HepG2 (cell line): ENCODE data around the gene MC1R. TPM values are rescaled to one million over a fixed set of nuclear protein-coding genes. Genes with fewer than 3 reads are reported as not detected.

ENCODE experiments used
- ARID2 ChIP-seq: sonication (generic); formaldehyde crosslinking; IDR thresholded peaks from 2 replicates; pipeline ENCODE4 v1.8.1; 2022; ENCODE audit warnings: mild to moderate bottlenecking, missing genetic modification reagents, borderline replicate concordance
- FOXA3 ChIP-seq: IDR thresholded peaks from 2 replicates; pipeline ENCODE4 v1.6.1; 2016; ENCODE audit warnings: missing genetic modification reagents, missing compliant biosample characterization
- FOXK2 ChIP-seq: fragments of 450-650 bp; IDR thresholded peaks from 2 replicates; pipeline ENCODE4 v1.6.1; 2016
- GTF2F1 ChIP-seq: fragments of 150-350 bp; IDR thresholded peaks from 2 replicates; pipeline ENCODE4 v1.6.1; 2014; ENCODE audit warnings: low read length
- HDAC1 ChIP-seq: sonication (generic); formaldehyde crosslinking; IDR thresholded peaks from 2 replicates; pipeline ENCODE4 v1.5.1; 2020; ENCODE audit warnings: mild to moderate bottlenecking, missing genetic modification reagents
- KLF15 ChIP-seq: sonication (generic); formaldehyde crosslinking; IDR thresholded peaks from 2 replicates; pipeline ENCODE4 v1.8.1; 2023; ENCODE audit warnings: borderline replicate concordance, mild to moderate bottlenecking, inconsistent platforms, missing genetic modification reagents, mixed read lengths
- MED8 ChIP-seq: sonication (generic); formaldehyde crosslinking; IDR thresholded peaks from 2 replicates; pipeline ENCODE4 v1.8.1; 2023; ENCODE audit warnings: mild to moderate bottlenecking, missing genetic modification reagents; ENCODE audit not compliant: insufficient replicate concordance
- PAWR ChIP-seq: sonication (generic); formaldehyde crosslinking; IDR thresholded peaks from 2 replicates; pipeline ENCODE4 v1.4.0; 2020; ENCODE audit warnings: missing genetic modification reagents, mild to moderate bottlenecking, borderline replicate concordance
- SYNCRIP ChIP-seq: fragments of 200-400 bp; formaldehyde crosslinking; IDR thresholded peaks from 2 replicates; pipeline ENCODE4 v1.6.1; 2018; ENCODE audit warnings: mild to moderate bottlenecking, low read depth, low read length; ENCODE audit not compliant: insufficient read depth
- ZNF180 ChIP-seq: sonication (generic); formaldehyde crosslinking; IDR thresholded peaks from 2 replicates; pipeline ENCODE4 v1.4.0; 2020; ENCODE audit warnings: low read depth, missing genetic modification reagents, borderline replicate concordance
- ZNF350 ChIP-seq: sonication (generic); formaldehyde crosslinking; IDR thresholded peaks from 2 replicates; pipeline ENCODE4 v1.4.0; 2020; ENCODE audit warnings: mild to moderate bottlenecking, low read depth, missing genetic modification reagents, borderline replicate concordance
- ZNF678 ChIP-seq: sonication (generic); formaldehyde crosslinking; IDR thresholded peaks from 2 replicates; pipeline ENCODE4 v1.4.0; 2020; ENCODE audit warnings: mild to moderate bottlenecking, missing genetic modification reagents
- ZNF775 ChIP-seq: sonication (generic); formaldehyde crosslinking; IDR thresholded peaks from 2 replicates; pipeline ENCODE4 v1.4.0; 2020; ENCODE audit warnings: missing genetic modification reagents, mild to moderate bottlenecking, moderate library complexity, borderline replicate concordance
- ZNF781 ChIP-seq: sonication (generic); formaldehyde crosslinking; IDR thresholded peaks from 2 replicates; pipeline ENCODE4 v1.5.1; 2020; ENCODE audit warnings: borderline replicate concordance, mild to moderate bottlenecking, missing genetic modification reagents; ENCODE audit errors: not compliant biosample characterization
- ZNF839 ChIP-seq: sonication (generic); formaldehyde crosslinking; IDR thresholded peaks from 2 replicates; pipeline ENCODE4 v1.4.0; 2020; ENCODE audit warnings: missing genetic modification reagents, mild to moderate bottlenecking, borderline replicate concordance
- polyA plus RNA-seq, 8 experiments: library from polyadenylated mRNA; depleted of rRNA in 3 of 8; stranded (reverse) in 7 of 8; unstranded in 1 of 8; fragments of >200 nt; fragmentation: Illumina TruSeq in 4 of 8; extraction: Trizol in 4 of 8; gene quantifications; 2 replicates each; pipeline versions ENCODE4 v1.2.1 to v1.2.3, GENCODE V29; 2011 to 2016; ENCODE audit warnings: low read depth in 4 of 8, missing spikeins in 1 of 8, mixed read lengths in 1 of 8; ENCODE audit not compliant: insufficient read depth in 1 of 8
- total RNA-seq, 5 experiments: library from RNA; depleted of rRNA; stranded (reverse); fragments of >200 nt; fragmentation: Illumina TruSeq; extraction: Trizol; gene quantifications; 2 replicates each; pipeline ENCODE4 v1.2.3, GENCODE V29; 2016; ENCODE audit warnings: low read depth in 1 of 5
- TF ChIP-seq, protein P1 (sequence below): sonication (generic); formaldehyde crosslinking; IDR thresholded peaks from 2 replicates; pipeline ENCODE4 v1.5.1; 2020; ENCODE audit warnings: missing genetic modification reagents, mild to moderate bottlenecking, borderline replicate concordance
- TF ChIP-seq, protein P2 (sequence below): sonication (generic); formaldehyde crosslinking; IDR thresholded peaks from 2 replicates; pipeline ENCODE4 v1.4.0; 2020; ENCODE audit warnings: missing genetic modification reagents
- TF ChIP-seq, protein P3 (sequence below): sonication (generic); formaldehyde crosslinking; IDR thresholded peaks from 2 replicates; pipeline ENCODE4 v1.4.0; 2020; ENCODE audit warnings: missing genetic modification reagents, mild to moderate bottlenecking, borderline replicate concordance

Gene MC1R
- total and polyA plus RNA-seq, 2 of the 13 experiments (the other 11 are each of a cell fraction or from before 2014, with no cell fraction given) = 9.1 to 14.8 TPM

DNA sequence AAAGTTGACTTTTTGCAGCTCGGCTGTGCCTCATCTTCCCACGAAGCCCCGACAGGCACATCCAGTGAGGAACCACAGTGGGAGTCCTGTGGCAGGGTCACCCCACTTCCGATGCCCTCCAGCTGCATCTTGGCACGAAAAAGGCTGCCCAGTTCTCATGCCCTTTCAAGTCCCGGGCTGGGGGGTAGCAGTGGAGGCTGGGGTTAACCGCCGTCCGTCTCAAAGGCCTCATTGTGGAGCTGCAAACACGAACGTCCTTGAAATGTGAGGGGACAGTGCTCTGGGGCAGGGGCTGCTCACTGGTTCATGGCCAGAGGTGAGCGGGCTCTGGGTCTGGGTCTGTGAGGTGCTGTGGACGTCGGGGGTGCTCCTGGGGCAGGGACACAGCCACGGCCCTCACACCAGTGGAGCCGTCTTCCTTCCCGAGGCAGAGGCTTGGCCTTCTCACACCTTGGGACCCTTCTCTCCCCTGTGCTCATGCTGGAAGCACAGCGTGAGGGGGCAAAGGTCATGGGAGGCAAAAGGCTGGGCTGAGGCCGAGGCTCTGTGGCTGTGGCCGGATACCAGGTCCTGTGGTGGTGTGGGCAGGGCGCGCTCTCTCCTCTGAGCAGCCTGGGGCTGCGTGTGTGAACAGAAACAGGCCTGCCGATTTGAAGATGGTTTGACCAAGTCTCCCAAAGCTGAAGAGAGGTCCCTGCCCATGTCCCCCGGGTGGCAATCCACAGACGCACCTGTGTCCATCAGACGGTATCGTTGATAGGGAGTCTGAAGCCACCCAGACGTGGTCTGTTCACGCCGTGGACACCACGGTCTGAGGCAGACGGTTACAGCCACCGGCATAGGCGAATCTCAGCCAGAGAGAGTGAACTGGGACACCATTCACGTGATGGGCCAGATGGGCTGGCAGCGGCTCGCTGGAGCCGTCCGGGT lies 3.1 kb upstream of the MC1R start (continued):
- TF ChIP-seq SYNCRIP (no peak), ZNF781 (CRISPR knock-in tag) (peak; percentile 53), ZNF775 (CRISPR knock-in tag) (0 out of 2 replicates have a peak, but pooled peaks have one; percentile 13), KLF15 (CRISPR knock-in tag) (peak; percentile 91; the same call in 1 of the 2 replicates), ZNF180 (CRISPR knock-in tag) (no peak), FOXA3 (CRISPR knock-in tag) (peak; percentile 18; the same call in 1 of the 2 replicates), GTF2F1 (no peak), HDAC1 (peak; percentile 83), PAWR (CRISPR knock-in tag) (no peak), ARID2 (CRISPR knock-in tag) (0 out of 2 replicates have a peak, but pooled peaks have one; percentile 55), ZNF839 (CRISPR knock-in tag) (peak; percentile 95; the same call in 1 of the 2 replicates), FOXK2 (no peak), MED8 (CRISPR knock-in tag) (peak; percentile 84), ZNF350 (peak; percentile 86), ZNF678 (no peak)
- TF ChIP-seq, protein P1, sequence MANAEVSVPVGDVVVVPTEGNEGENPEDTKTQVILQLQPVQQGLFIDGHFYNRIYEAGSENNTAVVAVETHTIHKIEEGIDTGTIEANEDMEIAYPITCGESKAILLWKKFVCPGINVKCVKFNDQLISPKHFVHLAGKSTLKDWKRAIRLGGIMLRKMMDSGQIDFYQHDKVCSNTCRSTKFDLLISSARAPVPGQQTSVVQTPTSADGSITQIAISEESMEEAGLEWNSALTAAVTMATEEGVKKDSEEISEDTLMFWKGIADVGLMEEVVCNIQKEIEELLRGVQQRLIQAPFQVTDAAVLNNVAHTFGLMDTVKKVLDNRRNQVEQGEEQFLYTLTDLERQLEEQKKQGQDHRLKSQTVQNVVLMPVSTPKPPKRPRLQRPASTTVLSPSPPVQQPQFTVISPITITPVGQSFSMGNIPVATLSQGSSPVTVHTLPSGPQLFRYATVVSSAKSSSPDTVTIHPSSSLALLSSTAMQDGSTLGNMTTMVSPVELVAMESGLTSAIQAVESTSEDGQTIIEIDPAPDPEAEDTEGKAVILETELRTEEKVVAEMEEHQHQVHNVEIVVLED = peak; percentile 72
- TF ChIP-seq, protein P2, sequence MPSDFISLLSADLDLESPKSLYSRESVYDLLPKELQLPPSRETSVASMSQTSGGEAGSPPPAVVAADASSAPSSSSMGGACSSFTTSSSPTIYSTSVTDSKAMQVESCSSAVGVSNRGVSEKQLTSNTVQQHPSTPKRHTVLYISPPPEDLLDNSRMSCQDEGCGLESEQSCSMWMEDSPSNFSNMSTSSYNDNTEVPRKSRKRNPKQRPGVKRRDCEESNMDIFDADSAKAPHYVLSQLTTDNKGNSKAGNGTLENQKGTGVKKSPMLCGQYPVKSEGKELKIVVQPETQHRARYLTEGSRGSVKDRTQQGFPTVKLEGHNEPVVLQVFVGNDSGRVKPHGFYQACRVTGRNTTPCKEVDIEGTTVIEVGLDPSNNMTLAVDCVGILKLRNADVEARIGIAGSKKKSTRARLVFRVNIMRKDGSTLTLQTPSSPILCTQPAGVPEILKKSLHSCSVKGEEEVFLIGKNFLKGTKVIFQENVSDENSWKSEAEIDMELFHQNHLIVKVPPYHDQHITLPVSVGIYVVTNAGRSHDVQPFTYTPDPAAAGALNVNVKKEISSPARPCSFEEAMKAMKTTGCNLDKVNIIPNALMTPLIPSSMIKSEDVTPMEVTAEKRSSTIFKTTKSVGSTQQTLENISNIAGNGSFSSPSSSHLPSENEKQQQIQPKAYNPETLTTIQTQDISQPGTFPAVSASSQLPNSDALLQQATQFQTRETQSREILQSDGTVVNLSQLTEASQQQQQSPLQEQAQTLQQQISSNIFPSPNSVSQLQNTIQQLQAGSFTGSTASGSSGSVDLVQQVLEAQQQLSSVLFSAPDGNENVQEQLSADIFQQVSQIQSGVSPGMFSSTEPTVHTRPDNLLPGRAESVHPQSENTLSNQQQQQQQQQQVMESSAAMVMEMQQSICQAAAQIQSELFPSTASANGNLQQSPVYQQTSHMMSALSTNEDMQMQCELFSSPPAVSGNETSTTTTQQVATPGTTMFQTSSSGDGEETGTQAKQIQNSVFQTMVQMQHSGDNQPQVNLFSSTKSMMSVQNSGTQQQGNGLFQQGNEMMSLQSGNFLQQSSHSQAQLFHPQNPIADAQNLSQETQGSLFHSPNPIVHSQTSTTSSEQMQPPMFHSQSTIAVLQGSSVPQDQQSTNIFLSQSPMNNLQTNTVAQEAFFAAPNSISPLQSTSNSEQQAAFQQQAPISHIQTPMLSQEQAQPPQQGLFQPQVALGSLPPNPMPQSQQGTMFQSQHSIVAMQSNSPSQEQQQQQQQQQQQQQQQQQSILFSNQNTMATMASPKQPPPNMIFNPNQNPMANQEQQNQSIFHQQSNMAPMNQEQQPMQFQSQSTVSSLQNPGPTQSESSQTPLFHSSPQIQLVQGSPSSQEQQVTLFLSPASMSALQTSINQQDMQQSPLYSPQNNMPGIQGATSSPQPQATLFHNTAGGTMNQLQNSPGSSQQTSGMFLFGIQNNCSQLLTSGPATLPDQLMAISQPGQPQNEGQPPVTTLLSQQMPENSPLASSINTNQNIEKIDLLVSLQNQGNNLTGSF = peak; percentile 78; the same call in 1 of the 2 replicates
- TF ChIP-seq, protein P3, sequence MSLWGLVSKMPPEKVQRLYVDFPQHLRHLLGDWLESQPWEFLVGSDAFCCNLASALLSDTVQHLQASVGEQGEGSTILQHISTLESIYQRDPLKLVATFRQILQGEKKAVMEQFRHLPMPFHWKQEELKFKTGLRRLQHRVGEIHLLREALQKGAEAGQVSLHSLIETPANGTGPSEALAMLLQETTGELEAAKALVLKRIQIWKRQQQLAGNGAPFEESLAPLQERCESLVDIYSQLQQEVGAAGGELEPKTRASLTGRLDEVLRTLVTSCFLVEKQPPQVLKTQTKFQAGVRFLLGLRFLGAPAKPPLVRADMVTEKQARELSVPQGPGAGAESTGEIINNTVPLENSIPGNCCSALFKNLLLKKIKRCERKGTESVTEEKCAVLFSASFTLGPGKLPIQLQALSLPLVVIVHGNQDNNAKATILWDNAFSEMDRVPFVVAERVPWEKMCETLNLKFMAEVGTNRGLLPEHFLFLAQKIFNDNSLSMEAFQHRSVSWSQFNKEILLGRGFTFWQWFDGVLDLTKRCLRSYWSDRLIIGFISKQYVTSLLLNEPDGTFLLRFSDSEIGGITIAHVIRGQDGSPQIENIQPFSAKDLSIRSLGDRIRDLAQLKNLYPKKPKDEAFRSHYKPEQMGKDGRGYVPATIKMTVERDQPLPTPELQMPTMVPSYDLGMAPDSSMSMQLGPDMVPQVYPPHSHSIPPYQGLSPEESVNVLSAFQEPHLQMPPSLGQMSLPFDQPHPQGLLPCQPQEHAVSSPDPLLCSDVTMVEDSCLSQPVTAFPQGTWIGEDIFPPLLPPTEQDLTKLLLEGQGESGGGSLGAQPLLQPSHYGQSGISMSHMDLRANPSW (CRISPR knock-in tag) = peak; percentile 50; the same call in 1 of the 2 replicates
